ENCODE results near the gene CRYBG1.

- TF ChIP-seq CTCF (IDR thresholded peaks at IDR 0.05; ENCODE audit: low read depth, low read length) (no peak), MAX (IDR thresholded peaks at IDR 0.05; ENCODE audit: low read depth, low read length) (no peak)
These were observed 78.9 kb downstream of the CRYBG1 start for GRCh38 chr6:106439459-106439858.
